Right lung (tissue), 10 donors: ENCODE data around the gene INTS13. TPM values are rescaled to one million over a fixed set of nuclear protein-coding genes. Genes with fewer than 3 reads are reported as not detected.
A peak's percentile ranks its signal among the peaks of the same experiment; 100 is the strongest.
"Not testable (repeated sequence)": the region's sequence is repeated elsewhere in the genome, so short reads cannot be mapped to it uniquely, and the experiment has no call there.

ENCODE experiments used
- DNase-seq, 2 donors: peaks; one replicate each; pipeline ENCODE4 v3.0.0-alpha.2; 2013
- long read RNA-seq, 8 donors: transcript quantifications; one replicate each; lab custom pipeline, GENCODE V29; 2026
- polyA plus RNA-seq, 5 donors: library from polyadenylated mRNA; unstranded; fragments of 120-200 nt; gene quantifications; one replicate each; pipeline versions ENCODE4 v1.2.1 to v1.2.3, GENCODE V29; 2013; ENCODE audit warnings: inconsistent platforms in 1 of 5, low replicate concordance in 1 of 5; ENCODE audit not compliant: insufficient read length in 5 of 5, insufficient read depth in 1 of 5

The INTS13 gene
- polyA plus RNA-seq, result 10 to 100 TPM; 30.1 to 38.7 (median 36.0) TPM
- long read RNA-seq, donor 1, result 0 reads
- long read RNA-seq, donor 2, partial matches to known transcripts, result 31 of 31 reads
- long read RNA-seq, donor 2, other reads (novel, unspliced or antisense), result 0 of 31 reads
- long read RNA-seq, donor 3, partial matches to known transcripts, result 0 of 1 reads
- long read RNA-seq, donor 3, other reads (novel, unspliced or antisense), result 0 of 1 reads
- long read RNA-seq, donor 4, partial matches to known transcripts, result 0 of 1 reads
- long read RNA-seq, donor 4, other reads (novel, unspliced or antisense), result 0 of 1 reads
- long read RNA-seq, donor 5, partial matches to known transcripts, result 0 of 1 reads
- long read RNA-seq, donor 5, other reads (novel, unspliced or antisense), result 0 of 1 reads
- long read RNA-seq, donor 6, result 0 reads
- long read RNA-seq, donor 7, partial matches to known transcripts, result 0 of 1 reads
- long read RNA-seq, donor 7, other reads (novel, unspliced or antisense), result 0 of 1 reads
- long read RNA-seq, donor 8, partial matches to known transcripts, result 5 of 6 reads
- long read RNA-seq, donor 8, other reads (novel, unspliced or antisense), result 0 of 6 reads

DNA sequence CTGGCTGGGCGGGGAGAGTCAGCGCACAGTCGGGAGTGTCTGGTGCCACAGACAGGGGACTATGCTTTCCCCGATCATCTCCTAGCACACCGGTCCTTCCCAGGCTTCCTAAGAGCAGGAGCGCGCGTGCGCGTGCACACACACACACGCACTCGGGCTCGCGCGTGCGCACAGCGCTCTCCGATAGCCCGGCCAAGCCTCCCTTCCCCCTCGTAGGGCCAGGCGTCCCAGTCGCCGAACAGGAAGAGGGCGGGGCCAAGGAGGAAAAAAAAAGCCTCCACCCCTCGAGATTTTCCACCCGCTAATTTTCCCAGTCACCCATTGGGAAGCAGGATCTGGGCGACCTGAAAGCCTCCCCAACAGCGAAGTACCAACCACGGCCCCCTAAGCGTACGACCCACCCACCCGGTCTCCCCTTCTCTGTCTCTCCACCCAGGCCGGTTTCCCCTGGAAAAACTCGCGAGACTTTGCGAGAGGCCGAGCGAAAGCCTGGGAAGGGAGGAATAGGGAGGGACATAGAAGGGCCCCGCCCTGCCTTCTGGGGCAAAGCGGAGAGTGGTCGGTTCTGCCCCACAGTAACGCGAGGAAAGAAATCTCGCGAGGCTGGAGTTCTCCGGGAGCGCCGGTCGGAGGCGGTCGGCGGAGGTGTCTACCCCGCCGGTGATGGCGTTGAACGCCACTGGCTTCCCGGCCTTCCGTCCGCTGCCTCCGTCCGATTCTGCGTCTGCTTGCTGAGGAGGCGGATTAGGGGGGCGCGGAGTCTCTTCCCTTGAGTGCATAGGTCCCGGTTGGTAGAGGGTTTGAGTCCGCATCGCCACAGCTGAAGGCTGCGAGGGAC lies at the start of gene INTS13, which contains the start of gene FGFR1OP2:
TSS of gene INTS13 (minus strand) at position 119 of the 838 bp plus-strand sequence. CDS start 1,178 bp downstream, outside the sequence.
TSS of gene FGFR1OP2 (plus strand) at position 608 of the 838 bp plus-strand sequence. CDS start 15,689 bp downstream, outside the sequence.
- peak; percentile 99 for DNase-seq

DNA sequence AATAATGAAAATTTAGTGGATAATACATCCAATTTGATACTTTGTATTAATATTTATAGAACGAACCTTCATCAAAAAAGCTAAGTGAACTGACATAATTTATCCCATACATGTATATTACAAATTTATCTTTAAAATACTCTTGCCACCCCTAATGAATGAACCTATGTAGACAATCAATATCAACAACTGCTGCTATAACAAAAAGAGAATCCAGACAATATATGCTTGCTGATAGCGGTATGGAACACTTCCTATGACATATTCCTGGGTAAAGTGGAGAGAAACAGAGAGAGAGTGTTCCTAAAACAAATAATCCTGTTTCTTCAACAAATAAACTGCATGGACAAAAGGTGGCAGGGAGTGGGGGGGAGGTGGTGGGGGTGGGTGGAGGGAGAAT lies 45.1 kb upstream of the INTS13 start:
- no peak for DNase-seq

GRCh38 chr12:26979733-26980132 lies 42.0 kb upstream of the INTS13 start:
- DNase-seq, result no peak

DNA sequence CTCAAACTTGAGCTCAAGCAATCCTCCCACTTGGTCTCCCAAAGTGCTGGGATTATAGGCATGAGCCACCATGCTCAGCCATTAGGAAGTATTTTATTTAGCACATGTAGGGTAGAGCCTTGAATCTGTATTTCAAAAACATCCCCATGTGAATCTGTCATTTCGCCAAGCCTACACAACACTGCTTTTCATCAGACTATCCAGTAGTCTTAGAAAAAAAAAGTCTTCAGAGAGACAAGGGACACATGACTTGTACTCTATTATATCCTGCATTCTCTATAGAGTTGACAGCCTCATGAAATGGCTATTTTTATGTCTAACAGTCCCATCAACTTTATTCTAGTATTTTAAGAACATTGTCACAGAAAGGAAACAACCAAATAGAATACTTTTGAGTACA lies 41.0 kb upstream of the INTS13 start:
- DNase-seq, result no peak

- no peak for DNase-seq
Measured at GRCh38 chr12:26976687-26977086, 38.9 kb upstream of the INTS13 start.

GRCh38 chr12:26971963-26972362 lies 34.2 kb upstream of the INTS13 start:
- DNase-seq, result no peak

- DNase-seq, result no peak
Measured at GRCh38 chr12:26970136-26970535, 32.4 kb upstream of the INTS13 start.

DNA sequence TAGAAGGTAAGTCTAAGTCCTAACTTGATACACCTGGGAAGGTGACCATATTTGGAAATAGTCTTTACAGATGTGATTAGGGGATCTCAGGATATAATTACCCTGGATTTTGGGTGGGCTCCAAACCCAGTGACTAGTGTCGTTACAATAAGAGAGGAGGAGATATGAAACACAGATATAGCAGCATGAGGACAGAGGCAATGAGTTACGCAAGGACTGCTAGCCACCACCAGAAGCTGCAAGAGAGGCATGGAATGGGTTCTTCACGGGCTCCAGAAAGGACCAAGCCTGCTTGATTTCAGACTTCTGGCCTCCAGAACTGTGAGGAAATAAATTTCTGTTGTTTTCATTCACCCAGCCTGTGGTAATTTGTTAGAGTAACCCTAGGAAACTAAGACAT lies 29.1 kb upstream of the INTS13 start:
- DNase-seq, result no peak

DNA sequence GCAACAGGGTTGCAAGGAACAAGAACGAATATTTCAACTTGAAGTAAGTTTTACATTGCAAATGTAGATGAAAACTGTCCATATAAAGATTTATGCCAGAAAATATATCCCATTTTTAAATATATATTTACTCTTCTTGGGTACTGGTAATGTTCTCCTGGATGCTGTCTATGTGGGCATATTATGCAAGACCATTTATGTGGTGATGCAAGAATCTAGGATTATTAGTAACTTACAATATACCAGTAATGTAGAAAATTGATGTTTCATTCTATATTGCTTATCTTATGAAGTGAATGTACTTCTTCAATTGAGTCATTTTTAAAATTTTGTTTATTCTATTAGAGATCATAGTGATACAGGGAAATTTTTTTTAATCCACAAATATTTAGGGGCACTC lies 25.6 kb upstream of the INTS13 start:
- DNase-seq, result no peak

DNA sequence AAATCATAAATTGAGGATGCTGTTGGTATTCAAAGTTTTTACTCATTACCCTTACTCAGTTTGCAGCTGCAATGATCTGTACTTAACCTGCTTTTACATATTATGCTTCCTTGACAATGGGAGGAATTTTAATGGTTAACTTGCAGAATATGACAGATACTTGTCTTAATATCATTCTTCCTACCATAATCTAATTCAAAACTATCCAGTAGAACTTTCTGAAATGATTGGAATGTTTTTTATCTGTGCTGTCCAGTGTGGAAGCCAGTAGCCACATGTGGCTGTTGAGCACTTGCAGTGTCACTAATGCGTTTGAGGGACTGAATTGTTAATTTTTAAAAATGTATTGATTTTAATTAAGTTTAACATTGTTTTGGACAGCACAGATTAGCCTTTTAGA lies 24.0 kb upstream of the INTS13 start:
- no peak for DNase-seq

DNA sequence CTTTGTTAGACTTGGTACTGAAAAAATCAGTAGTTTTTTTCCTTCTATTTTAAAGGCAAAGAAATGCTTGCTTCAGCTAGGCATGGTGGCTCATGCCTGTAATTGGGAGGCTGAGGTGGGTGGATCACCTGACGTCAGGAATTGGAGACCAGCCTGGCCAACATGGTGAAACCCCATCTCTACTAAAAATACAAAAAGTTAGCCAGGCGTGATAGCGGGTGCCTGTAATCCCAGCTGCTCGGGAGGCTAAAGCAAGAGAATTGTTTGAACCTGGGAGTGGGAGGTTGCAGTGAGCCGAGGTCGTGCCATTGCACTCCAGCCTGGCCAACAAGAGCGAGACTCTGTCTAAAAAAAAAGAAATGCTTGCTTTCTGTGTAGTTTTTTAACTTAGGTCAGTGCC lies 23.6 kb upstream of the INTS13 start:
- not testable (repeated sequence) for DNase-seq

- no peak for DNase-seq
Measured at GRCh38 chr12:26954027-26954426, 16.2 kb upstream of the INTS13 start.

GRCh38 chr12:26953447-26953846 lies 15.7 kb upstream of the INTS13 start:
- DNase-seq, result no peak

DNA sequence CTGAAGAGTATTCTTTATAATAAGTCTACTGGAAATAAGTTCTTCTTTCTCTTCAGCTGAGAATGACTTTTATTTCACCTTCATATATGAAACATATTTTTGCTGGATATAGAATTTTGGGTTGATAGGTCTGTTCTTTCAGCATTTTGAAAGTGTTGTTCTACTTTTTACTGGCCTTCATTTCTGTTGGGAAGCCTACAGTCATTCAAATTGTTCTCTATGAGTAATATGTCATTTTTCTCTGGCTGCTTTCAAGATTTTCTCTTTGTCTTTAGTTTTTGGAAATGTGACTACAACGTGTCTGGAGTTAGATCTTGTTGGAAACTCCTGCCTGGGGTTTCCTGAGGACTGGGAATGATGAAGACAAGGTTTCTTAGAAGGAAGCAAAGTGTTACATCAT lies 10.5 kb upstream of the INTS13 start:
- no peak for DNase-seq

DNA sequence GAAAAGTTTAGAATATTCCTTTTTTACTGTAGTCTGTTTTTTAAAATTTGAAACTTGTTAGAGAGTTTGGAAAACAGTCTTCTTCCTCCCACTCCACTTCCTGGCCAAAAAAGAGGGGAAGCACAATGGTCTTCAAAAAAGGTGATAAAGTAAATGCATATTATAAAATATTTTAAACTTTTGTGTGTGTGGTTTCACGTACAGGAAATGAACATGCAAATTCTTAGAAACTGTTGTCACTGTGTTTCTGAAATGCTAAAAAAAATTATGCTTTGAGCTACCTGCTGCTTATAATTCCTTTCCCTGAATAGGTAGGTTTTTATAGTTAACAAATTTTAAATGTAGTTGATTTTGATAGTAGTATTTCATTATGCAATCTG lies 3.4 kb upstream of the INTS13 start:
- no peak for DNase-seq

DNA sequence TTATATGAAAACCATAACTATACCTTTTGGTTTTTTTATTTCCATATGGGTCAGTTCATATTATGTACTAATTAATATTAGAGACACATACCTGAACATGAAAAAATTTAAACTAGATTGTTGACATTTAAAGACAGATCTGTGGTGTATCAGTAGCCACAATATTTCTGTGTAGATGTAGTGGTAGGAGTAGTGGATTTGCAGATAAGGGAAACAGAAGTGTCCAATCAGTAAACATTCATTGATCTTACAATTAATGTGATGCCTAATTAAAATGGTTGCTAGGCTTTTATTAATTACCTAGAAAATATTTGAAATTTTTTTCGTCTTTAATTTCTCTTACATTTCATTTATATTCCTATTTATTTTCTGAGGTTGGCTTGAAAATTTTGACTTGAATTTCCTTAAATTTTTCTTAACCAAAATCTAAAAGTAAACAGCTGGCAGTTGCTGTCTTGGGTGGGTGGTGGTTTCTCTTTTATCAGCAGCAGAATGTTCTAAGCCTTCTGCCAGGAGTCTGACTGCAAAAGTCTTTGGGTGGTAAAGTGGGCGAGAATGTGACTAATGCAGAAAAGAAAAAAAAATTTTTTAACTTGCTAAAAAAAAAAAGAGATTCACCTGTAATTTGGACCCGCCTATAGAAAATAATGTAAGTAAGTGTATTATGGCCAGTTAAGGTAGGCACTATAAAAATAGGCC lies 2.9 kb upstream of the INTS13 start:
- DNase-seq, result no peak

- no peak for DNase-seq
Measured at GRCh38 chr12:26939953-26940352, 2.2 kb upstream of the INTS13 start.

DNA sequence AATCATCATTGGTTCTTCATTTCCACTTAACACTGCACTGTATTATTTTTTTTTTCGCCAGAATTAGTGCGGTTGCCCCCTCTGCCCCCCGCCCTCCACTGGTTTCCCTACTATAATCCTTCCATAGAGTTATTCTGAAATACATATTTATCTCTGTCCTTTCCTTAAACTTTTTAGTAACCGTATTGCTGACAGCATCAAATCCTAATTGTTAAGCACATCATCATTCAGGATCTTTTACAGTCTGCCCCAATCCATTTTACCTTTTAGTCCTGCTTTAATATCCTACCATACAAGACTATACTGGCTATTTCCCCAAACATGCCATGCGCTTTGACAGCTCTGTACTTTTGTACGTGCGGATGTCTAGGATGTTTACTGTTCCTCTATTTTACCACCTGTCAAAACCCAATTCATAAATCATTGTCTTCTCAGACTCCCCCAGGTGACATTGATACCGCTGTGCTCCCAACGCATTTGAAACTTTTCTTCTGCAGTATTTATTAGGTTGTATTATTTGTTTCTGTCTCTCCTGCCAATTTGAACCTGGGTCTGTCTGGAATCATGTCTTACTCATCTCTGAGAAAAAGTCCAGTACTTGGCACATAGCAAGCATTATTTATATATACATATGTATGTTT lies 1.5 kb upstream of the INTS13 start:
- DNase-seq, result no peak

- DNase-seq, result no peak
Measured at GRCh38 chr12:26938701-26939062, 901 bp upstream of the INTS13 start.

DNA sequence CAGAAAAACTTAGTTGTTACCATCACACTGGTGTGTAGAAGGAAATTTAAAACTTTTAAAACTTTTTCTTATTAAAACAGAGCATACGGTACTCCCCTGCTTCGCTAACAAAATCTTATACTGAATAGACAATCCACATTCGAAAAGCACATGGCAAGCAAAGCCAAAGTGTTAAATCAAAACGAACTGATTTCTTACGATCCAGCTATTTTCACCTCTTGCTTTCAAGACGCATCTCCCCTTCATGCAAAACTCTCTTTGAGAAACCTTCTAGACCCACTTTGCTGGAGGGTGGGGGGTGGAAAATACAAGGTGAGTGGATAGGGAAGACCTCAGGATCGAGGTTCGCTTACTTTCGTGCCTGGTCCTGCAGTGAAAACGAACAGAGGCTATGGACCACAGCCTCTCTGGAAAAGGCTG lies 328 bp downstream of the INTS13 start:
- peak in 1 of 2 donors; percentile 23 for DNase-seq
